ENCODE data around the gene DTHD1.

DTHD1 gene
- 4.5 to 7.8 (median 6.7) reads per million in 4 donors for total RNA-seq

DNA sequence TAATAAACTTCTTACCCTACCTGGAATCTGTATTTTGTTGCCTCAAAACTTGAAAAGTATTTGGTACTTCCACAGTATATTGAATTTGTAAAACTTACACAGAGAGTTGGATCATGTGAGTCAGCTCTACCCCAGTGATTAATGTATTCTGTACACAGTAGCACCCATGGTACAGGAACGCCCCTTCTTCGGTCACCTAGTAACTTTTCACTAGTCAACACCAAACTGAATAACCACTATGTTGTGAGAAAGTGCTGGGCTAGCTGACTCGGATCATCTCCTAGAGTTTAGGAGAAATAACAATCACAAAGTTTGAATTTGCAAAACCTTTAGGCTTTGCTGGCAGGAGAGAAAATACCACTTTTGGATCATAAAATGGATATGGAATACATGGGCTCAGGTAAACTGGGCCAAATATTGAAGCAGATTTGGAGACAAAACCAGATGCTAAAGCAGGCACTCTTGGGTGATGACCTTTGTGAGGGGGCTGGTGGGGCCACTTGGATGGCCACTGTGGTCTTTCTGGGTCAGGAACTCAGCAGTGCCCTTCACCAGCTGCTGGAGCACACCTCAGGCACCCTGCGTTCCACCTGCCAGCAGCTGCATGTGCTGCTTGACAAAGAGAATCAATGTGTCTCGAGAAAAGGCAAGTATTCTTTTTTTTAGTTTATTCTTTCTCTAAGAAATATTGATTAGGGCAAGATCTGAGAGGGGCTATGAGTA lies at the start of gene DTHD1:
DTHD1 (plus strand) TSS at position 233 of the 723 bp plus-strand sequence; CDS start at position 376, 143 bp downstream.
- DNase-seq, result peak in 1 of 5 donors; percentile 23

DNA sequence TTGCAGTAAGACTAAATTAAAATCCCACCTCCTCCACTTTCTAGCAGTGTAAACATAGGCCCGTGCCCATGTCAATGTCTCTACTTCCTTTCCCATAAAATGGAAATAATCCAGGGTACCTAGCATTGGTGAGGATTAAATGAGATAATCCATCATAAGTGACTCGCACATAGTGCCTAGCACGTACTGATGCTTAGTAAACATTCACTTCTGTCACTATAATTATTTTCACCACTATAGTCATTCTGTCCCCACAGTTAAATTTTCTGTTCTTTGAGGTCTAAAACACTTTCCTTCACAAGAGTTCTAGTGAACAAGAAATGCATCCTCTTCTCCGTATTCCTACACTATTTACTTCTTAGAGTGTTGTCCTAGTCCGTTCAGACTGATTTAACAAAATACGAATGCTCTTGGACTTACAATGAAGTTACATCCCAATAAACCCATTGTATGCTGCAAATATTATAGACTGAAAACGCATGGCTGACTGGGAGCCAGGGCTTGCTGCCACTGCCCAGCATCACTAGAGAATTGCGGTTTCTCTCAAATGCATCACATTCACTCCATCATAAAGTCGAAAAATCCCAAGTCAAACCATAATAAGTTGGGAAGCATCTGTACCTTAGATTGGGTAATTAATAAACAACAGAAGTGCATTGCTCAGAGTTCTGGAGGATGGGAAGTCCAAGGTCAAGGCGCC lies 47.7 kb upstream of the DTHD1 start:
- no peak for DNase-seq

DNA sequence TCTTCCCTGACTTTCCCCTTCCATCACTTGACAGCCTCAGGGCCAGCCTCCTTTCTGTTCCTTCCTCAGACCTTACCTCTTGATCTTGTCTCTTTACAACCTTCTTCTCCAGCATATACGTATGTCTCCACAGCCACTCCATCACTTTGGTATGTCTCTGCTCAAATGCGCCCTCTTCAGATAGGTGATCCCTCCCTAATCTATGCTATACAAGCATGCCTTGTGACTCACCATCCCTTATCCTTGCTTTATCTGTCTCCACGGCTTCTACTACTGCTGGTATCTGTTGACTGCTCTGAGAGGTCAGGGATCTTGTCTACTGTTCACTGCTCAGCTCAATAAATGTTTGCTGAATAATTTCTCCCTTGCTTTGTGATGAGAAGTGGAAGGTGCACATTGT lies 46.1 kb upstream of the DTHD1 start:
- DNase-seq, result no peak

DNA sequence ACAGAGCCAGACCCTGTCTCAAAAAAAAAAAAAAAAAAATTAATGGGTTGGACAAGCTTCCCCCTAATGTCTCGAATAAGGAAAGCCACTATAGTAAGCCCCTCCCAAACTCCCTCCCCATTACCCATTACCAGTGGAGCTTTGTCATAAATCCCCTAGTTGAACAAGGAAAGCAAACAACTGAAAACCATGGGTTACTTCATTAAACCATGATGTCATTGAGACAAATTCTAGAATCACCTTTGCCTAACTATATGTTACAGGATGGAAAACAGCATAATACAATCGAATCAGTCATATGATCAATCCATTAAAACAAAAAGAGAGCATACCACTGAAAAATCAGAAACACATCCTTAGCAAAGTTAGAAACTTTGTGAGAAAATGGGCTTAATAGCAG lies 45.3 kb upstream of the DTHD1 start:
- no peak for DNase-seq

DNA sequence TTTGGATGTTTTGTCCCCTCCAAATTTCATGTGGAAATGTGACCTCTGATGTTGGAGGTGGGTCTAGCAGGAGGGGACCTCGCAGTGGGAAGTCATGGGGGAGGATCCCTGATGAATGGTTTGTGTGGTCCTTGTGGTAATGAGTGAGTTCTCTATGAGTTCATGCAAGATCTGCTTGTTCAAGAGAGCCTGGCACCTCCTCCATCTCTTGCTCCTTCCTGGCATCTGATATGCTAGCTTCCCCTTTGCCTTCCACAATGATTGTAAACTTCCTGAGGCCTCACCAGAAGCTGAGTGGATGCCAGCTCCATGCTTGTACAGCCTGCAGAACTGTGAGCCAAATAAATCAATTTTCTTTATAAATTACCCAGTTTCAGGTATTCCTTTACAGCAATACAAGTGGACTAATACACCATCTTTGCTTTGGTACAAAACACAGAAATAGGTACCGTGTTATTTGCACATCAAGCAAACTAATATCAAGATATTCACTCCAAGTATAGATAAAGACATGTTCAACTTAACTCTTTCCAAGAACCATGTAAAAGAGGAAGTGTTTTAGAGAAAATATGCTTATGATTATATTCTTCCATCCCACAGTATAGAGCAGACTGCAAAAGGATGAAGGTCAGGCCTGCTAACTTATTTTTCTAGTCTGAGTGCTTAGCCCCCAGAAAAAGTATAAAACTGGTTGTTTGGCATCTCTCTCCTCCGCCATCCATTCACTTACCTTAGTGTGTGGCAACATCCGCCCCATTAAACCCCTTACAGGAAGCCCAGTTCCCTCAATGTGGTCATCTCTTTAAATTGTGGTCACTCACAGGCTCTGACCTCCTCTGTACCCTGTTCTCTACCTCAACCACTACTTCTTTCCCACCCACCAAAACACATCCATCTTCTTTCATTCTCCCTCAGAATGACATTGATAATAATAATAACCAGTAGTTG lies 43.8 kb upstream of the DTHD1 start:
- DNase-seq, result no peak

DNA sequence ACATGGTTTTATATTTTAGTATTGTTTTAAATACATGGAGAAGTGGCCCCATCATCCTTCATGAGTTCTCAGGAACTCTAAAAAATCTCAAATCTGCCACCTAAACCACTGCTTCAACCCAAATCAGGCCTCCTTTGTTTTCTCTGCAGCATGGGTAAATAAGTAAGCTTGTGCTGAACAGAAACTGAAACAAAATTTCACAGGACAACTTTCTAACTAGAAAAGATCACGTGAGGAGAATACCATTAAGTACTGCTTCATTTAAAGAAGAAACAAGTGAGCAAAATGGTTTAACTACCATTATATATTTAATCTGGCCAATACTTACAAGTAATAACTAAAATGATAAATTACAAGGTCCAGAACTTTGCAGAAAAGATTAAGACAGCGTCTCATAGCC lies 39.6 kb upstream of the DTHD1 start:
- DNase-seq, result peak in 1 of 5 donors; percentile 75

DNA sequence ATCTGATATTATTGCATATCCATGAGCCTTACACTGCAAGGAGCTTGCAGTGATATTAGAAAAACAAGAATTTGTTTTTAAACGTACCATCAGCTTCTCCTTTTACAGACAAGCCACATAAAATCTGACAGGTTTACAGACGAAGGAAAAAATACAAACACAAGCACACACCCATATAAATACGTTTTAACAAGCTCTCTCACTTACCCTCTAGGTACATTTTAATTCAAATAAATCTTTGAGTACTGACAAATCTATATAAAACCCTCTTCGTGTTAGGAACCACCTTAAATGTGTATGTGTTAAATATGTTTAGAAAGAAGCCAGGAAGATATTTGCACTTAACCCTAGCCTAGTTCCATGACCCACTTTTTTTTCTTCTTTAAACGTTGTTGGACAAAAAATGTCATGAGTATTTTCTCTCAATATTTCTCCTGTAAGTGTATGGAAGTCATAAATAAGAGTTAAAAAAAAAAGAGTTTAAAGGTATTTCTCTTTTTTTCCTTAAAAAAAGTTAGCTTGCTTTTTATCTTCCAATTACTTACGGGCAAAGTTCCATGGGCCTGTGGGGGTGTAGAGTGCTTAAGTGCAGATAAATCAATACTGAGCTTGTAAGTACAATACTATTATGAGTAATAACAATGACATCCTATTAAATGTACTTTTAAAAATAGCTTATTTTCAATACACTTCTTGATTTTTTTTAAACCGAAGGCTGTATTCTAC lies 38.6 kb upstream of the DTHD1 start:
- no peak for DNase-seq

DNA sequence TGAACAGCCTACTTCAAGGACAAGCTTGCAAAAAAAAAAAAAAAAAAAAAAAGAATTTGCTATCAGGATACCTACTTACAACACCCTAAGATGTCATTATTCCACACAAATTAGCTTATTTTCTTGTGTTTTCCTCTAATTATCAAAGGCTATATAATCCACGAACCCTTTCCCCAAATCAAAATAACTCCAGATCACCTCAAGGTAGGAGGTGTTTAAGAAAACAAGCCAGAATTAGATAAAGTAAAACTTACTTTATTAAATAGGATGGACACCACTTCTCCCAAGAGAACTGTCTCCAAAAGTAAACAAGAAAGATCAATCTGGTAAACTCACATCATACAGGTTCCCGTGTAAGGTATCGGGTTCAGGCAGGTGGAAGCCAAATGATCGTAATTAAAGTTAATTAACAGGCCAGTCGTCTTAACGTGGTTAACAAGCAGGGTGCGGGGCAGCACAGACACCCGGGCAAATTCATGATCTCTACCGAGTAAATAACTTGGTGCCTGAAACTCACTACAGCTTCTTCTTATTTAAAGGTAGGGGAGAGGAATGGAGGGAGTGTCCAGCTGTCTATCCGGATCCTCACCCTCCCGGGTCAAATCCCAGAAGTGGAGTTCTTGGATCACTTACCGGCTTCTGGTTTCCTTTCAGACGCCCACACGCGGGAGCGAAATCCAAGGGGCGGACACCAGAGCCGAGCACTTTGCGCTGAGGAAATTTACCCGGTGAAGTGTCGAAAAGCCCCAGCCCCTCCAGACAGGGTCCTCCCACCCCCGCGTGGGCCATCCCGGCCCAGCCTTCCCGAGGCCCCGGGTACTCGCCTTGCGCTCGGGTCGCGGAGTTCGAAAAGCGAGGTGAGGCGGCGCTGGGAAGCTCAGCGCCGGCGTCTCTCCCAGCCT lies 37.8 kb upstream of the DTHD1 start:
- DNase-seq, result peak in 2 of 5 donors; percentile 18 to 45

DNA sequence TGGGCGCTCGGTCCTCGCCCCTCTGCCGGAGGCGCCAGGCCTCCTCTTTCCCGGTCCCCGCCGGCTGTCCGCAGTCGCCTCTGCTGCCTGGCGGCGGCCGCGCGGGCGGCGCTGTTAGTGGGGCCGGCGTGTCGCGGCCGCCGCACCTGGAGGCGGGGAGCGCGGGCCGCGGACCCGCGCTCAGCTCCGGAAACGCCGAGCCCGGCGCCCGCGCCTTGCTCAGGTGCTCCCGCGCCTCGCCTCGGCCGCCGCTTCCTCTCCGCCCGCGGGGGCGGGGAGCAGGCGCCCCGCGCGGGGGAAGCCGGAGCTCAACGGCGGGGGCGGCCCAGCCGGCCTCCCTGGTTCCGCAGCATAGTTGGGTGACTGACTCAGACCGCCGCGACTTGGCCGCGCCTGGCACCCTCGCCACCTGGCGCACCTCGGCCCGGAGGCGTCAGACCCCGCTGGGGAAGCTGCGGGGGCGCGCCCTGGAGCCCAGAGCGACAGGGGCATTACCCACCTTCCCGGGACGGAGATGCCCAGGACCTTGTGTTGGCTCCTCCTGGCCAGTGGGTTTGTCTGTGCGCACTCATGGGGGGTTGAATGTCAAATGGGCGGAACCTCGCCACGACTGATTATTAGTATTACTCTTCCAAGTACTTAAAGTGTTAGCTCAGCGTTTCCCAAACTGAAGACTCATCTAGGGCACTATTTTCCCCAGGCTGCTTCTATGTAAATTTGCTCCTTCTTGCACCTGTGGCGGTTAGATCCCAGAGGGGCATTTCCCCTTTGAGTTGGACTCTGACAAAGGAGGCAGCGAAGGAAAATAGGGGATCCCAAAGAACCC lies 36.9 kb upstream of the DTHD1 start, which contains the start of gene ARAP2:
ARAP2 (minus strand) TSS at position 258 of the 826 bp plus-strand sequence. CDS start 15,028 bp downstream, outside the sequence.
- peak; percentile 61 to 78 (median 66) for DNase-seq

DNA sequence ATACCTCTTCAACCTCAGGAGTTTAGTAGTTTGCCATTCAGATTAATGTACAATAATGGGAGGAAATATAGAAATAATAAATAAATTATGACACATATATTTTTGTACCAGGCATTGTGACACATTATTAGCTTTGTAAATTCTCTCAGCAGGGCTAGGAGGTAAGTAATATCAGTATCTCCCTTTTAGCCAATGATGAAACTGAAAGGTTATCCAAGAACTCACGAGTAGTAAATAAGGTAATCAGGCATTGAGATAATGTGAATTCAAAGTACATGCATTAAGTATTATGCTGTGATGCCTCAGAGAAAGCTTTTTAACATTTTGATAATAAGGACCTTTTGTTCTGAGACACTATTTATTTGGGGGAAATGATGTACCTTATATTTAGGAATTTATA lies 31.8 kb upstream of the DTHD1 start:
- no peak for DNase-seq

DNA sequence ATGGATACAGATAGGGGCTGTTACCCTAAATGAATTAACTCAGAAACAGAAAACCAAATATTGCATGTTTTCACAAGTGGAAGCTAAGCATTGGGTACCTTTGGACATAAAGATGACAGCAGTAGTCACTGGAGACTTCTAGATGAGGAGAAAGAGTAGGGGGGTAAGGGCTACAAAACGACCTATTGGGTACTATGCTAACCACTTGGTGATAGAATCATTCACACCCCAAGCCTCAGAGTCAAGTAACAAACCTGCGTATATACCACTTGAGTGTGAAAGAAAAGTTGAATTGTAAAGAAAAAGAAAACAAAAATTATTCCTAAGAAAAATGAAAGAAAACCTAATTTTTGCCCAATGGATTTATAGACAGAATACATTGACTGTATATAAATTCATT lies 29.4 kb upstream of the DTHD1 start:
- no peak for DNase-seq

DNA sequence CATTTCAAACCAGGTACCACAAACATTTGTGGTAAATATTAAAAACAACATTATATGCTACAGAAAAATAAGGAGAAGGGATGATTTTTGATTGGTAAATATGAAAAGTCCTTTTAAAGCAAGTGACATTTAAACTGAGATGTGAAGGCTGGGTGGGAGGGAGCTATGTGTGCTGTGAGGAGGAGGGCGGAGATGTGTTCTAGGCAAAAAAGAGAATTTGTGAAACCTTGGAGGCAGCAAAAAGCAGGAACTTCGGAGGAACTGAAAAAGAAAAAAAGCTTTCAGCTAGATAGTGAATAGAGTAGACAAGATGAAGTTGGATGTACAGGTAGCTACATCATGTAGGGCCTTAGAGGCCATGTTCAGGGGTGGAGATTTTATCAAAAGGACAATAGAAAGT lies 27.0 kb upstream of the DTHD1 start:
- DNase-seq, result no peak

DNA sequence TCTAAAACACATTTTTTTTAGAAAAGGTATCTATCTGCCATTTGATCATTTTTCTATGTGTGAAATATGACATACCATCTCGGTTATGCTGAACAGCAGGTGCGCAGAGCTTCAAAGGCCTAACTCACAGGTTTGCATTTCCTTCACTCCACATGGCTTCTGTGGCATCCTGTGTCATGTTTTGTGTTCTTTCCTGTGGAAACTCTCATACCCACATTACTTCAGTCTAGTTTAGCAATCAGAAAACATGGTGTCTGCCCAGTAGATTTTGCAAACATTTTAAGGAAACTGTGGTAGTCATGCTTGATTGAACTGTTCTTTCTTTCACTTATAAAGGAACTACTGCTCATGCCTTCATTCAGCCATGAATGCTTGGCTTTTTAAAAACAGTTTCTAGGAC lies 25.8 kb upstream of the DTHD1 start:
- peak; percentile 22 to 86 (median 59) for DNase-seq

DNA sequence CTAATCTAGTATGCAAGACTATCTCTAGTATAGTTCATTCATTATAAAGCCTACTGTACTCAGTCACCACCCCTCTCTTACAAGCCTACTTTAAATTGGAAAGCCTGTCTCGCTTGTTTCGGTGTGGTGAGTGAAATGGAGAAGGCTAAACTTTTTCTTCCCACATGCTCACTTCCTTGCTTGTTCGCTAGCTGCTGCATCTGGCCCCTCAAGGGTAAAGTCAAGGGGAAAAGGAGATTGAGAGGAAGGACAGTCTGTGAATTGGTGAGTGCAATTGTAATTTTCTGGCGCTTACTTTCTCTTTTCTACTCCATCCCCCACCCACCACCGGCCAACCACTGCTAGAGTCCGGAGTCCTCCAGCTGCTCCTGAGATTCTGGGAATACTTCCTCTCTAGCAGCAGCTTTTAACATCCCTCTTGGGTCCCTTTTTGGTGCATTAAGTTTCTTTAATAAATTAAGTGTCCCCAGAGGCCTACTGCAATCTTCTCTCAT lies 25.0 kb upstream of the DTHD1 start:
- DNase-seq, result peak in 1 of 5 donors; percentile 50

DNA sequence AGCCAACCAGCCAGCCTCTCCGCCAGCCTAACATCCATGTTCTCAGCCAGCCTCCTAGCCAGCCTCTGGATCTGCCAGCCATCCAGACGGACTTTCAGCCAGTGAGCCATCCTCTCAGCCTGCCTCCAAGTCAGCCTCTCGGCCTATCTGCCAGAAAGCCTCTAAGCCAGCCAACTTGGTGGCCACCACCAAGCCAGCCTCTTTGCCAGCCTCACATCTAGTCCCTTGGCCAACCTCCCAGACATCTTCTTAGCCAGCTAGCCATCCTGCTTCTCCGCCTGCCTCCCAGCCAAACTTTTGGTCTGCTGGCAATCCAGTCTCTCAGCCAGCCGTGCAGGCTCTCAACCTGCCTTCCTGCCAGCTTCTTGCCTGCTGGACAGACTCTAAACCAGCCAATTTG lies 20.7 kb upstream of the DTHD1 start:
- no peak for DNase-seq

DNA sequence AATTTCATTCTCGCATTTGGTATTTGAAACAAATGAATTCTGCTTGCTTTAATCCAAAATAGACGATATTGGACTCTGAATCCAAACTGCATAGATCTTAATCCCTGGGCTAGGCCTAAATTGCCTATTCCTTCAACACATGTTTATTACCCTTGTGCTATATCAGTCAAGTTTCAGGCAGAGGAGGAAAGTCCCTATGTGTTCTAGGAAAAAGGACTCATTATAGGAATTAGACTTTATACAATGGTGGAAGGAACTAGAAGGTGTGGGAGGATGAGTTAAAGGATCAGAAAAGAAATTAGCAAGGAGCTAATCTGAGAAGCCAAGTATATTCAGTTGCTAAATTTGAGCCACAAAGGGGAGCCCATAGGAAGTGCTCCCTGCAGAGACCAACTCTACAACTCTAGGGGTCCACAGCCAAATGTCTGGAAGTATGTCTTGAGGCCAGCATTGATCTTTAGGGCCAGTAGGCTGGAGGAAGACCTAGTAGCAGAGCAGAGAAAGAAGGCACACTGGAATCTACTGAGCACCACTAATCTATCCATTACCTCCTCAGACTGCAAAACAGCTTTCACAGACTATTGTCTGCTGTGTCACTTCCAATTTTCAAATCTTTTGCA lies 17.1 kb upstream of the DTHD1 start:
- DNase-seq, result no peak

DNA sequence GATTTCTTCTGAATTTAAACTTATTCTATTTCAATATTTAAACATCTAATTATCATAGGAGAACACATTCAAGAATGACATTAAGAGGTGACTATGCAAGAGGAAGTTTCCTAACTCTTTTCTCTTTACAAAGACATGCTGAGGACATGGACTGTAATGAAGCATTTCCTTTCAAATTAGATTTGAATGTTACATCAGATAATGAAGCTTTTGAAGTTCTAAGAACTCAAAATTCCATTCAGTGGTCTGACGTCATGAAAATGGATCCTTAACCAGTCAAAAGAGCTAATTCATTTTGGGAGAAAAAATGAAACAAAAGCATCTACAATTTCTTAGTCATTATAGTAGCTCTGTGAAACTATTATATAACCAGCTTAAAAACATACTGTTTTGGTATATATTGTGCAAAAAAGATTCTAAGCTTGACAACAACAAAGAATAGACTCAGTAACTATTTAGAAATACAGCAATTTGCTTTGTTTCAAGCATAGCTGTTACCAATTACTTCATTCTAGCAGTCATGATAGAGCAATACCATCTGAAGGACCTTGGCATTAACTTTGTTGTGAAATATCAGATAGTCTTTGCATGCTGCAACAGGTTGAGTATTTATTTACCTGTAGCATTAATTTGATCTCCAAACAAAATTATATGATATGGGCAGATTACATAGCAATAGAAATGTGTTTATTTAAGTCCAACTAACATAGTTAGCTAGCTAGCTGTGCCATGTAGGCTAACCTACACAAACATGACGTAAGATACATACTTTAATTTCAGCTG lies 13.7 kb upstream of the DTHD1 start:
- DNase-seq, result peak in 1 of 5 donors; percentile 67

DNA sequence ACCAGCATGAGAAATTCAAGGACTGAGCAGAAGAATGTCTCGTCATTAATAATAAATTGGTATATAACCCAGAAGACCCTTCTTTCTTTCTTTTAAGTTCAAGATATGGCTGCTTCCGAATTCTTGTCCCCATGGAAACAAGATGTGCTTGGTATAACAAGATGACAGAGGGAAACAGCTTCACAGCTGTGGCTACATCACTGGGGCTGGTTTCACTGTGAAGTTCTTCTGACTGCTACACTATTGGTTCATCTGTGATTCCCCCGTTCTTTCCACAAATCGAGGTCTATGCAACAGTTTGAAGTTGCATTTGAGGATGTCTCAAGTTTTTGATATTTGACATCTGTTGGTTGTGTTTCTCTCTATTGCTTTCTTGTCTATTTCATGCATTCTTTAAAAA lies 12.3 kb upstream of the DTHD1 start:
- DNase-seq, result peak in 4 of 5 donors; percentile 25 to 52 (median 38)

All from T-helper 1 cell (primary cell).